Activated naive CD8-positive, alpha-beta T cell (primary cell): ENCODE measurements around the gene C19orf18.
"Not testable (repeated sequence)": the region's sequence is repeated elsewhere in the genome, so short reads cannot be mapped to it uniquely, and the experiment has no call there.

Experiments used
- H3K27ac Mint-ChIP-seq: one replicate; pipeline ENCODE4 v1.8.0; 2021; ENCODE audit warnings: mixed read lengths
- H3K27me3 Mint-ChIP-seq: one replicate; pipeline ENCODE4 v1.8.0; 2021; ENCODE audit warnings: mixed read lengths
- H3K36me3 Mint-ChIP-seq: one replicate; pipeline ENCODE4 v1.8.0; 2021; ENCODE audit warnings: mixed read lengths
- H3K4me1 Mint-ChIP-seq: one replicate; pipeline ENCODE4 v1.8.0; 2021; ENCODE audit warnings: low read depth, mixed read lengths
- H3K4me3 Mint-ChIP-seq: one replicate; pipeline ENCODE4 v1.8.0; 2021; ENCODE audit warnings: mild to moderate bottlenecking, mixed read lengths
- H3K9me3 Mint-ChIP-seq: one replicate; pipeline ENCODE4 v1.8.0; 2021; ENCODE audit warnings: low read depth, mixed read lengths

Gene C19orf18

DNA sequence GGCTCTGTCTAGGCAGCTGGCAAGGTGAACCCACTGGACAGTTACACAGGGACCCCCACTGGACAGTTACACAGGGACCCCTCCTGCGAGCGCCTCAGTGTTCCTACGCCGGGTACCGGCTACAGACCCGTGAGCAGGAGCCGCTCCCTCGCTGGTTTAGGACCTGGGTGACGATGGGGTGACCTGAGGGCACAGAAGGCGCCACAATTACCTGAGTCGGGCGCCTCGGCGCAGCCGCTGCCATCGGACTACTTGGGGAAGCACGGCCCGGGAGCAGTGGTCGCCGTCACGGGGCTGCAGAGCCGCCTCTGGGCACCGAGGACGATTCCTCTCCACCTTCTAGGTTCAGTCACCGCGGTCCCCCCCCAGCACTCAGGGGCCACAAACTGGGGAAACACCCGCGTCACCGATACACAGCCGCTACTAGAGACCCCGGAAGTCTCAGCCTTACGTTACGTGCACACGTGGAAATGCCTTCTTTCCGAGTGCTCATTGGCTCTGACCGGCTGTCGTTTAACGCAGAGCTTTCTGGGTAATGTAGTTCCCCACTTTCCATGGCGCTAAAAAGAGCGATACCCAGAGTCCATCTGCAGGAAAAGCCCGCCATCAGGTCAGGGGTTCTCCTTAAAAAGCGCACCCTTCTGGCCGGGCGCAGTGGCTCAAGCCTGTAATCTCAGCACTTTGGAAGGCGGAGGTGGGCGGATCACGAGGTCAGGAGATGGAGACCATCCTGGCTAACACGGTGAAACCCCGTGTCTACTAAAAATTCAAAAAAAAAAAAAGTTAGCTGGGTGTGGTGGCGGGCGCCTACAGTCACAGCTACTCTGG lies 58.0 kb downstream of the C19orf18 start, which contains the start of gene ZNF417:
TSS of gene ZNF417 (minus strand) at position 425 of the 828 bp plus-strand sequence. CDS start at position 244, 181 bp downstream.
- Mint-ChIP-seq H3K4me3 (peak within 1 kb of the TSS; percentile 93), H3K4me1 (peaks cover 29% of the 10 kb centered on the region), H3K27ac (peak within 1 kb of the TSS; percentile 90), H3K36me3 (peaks cover 38% of the 10 kb centered on the region), H3K9me3 (peaks cover 23% of the 10 kb centered on the region)
- not testable (repeated sequence) for H3K27me3 Mint-ChIP-seq

DNA sequence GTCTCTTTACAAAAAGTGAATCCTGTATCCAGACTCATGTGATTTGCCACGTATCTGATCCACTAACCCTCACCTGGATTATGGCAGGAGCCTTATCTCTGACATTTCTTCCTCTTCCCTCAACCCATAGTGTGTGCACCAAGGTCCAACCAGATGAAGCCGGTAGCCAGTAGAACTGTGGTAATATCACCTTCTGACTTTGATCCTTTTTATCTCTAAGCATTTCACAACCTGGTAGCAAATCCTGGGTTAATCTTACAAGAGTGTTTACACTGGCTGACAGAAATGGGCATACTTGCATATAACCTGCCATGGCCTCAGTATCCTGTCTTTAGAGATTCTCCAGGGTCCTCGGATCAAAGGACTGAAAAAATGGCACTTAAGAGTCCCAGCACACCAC lies 59.8 kb downstream of the C19orf18 start:
- Mint-ChIP-seq H3K9me3 (peaks cover 29% of the 10 kb centered on the region), H3K4me1 (peaks cover 29% of the 10 kb centered on the region), H3K4me3 (peak overlapping the region; percentile 38), H3K27me3 (no peaks in the 10 kb centered on the region), H3K36me3 (peaks cover 41% of the 10 kb centered on the region), H3K27ac (no peak overlapping the region)
